IPS DF 4.7 (cell line): Measurements from ENCODE around the gene CDO1.

ENCODE experiments used
- DNase-seq: peaks from one replicate; pipeline ENCODE4 v3.0.0-alpha.2; 2013; ENCODE audit warnings: low spot score; ENCODE audit errors: extremely low read depth

CDO1 gene

GRCh38 chr5:115795700-115796099, 20.8 kb downstream of the CDO1 start:
- DNase-seq = no peak

GRCh38 chr5:115788440-115788839, 28.0 kb downstream of the CDO1 start:
- no peak for DNase-seq

- DNase-seq = no peak
These were observed 29.0 kb downstream of the CDO1 start for GRCh38 chr5:115787426-115787825.

GRCh38 chr5:115785381-115786065, 30.9 kb downstream of the CDO1 start:
- DNase-seq = peak; percentile 58

GRCh38 chr5:115778417-115778816, 38.0 kb downstream of the CDO1 start:
- DNase-seq = no peak

GRCh38 chr5:115776989-115777388, 39.5 kb downstream of the CDO1 start:
- DNase-seq = no peak

GRCh38 chr5:115775999-115776398, 40.5 kb downstream of the CDO1 start:
- DNase-seq = no peak

- no peak for DNase-seq
These were observed 41.8 kb downstream of the CDO1 start for GRCh38 chr5:115774684-115775083.

GRCh38 chr5:115772731-115773475, 43.6 kb downstream of the CDO1 start:
- no peak for DNase-seq

GRCh38 chr5:115770466-115770865, 46.0 kb downstream of the CDO1 start:
- DNase-seq = peak; percentile 60

- DNase-seq = no peak
These were observed 49.0 kb downstream of the CDO1 start for GRCh38 chr5:115767424-115767823.

GRCh38 chr5:115766608-115767007, 49.9 kb downstream of the CDO1 start:
- DNase-seq = no peak

GRCh38 chr5:115758356-115758755, 58.1 kb downstream of the CDO1 start:
- no peak for DNase-seq

GRCh38 chr5:115755675-115756074, 60.8 kb downstream of the CDO1 start:
- DNase-seq = no peak
